B cell (primary cell): ENCODE data around the gene ANP32A.

ENCODE experiments used
- EZH2 ChIP-seq: IDR thresholded peaks from 2 replicates; pipeline ENCODE4 v1.6.1; 2012; ENCODE audit warnings: borderline replicate concordance, low read depth, mild to moderate bottlenecking, moderate library complexity, low read length; ENCODE audit not compliant: insufficient read depth, poor library complexity, severe bottlenecking
- TF ChIP-seq, protein P1 (sequence below): fragments of 200-600 bp; IDR thresholded peaks from one replicate; pipeline ENCODE4 v1.8.0; 2022; ENCODE audit warnings: antibody characterized with exemption, mild to moderate bottlenecking

DNA sequence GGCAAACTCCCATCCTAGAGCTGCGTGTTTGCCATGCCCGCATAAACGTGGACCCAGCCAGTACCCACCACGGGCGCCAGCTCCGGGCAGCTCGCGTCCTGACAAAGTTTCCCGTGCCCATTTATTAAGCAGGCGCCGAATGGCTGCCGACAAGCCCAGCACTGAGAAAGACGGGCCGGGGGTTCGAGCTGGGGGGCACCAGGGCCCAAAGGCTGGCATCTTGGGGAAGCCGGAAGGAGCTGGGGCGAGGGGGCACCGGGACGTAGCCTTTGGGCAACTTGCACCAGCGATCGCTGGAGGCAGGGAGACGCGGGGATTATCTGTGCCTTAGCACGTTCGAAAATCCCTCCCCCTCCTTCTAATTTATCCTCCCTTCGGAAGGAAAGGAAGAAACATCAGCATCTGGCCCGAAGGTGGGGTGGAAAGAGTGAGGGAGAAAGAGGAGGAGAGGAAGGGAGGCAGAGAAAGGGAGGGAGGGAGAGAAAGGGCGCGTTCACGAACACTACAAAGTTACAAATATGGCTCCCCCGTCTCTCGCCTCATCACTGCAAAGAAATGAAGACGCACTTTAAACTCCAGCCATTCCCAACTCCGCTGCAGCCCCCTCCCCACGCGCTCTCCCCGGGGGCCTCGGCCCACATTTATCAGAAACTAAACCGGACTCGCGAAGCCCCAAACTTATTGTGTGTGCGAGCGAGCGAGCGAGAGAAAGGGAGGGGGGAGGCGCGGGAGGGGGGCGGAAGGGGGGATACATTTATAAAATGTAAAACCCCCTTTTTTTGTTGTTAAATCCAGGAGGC, 1.0 kb downstream of the ANP32A start:
- TF ChIP-seq, protein P1, sequence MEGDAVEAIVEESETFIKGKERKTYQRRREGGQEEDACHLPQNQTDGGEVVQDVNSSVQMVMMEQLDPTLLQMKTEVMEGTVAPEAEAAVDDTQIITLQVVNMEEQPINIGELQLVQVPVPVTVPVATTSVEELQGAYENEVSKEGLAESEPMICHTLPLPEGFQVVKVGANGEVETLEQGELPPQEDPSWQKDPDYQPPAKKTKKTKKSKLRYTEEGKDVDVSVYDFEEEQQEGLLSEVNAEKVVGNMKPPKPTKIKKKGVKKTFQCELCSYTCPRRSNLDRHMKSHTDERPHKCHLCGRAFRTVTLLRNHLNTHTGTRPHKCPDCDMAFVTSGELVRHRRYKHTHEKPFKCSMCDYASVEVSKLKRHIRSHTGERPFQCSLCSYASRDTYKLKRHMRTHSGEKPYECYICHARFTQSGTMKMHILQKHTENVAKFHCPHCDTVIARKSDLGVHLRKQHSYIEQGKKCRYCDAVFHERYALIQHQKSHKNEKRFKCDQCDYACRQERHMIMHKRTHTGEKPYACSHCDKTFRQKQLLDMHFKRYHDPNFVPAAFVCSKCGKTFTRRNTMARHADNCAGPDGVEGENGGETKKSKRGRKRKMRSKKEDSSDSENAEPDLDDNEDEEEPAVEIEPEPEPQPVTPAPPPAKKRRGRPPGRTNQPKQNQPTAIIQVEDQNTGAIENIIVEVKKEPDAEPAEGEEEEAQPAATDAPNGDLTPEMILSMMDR = no peak
- no peak for TF ChIP-seq EZH2
